ENCODE measurements around the gene LLGL2.

- TF ChIP-seq CTCF (IDR thresholded peaks at IDR 0.05) (no peak), POLR2A (IDR thresholded peaks at IDR 0.05) (no peak)
Measured at GRCh38 chr17:75508931-75509361, 16.6 kb upstream of the LLGL2 start.

Measured in thyroid gland (tissue), 4 donors.